Measurements from ENCODE around the gene PLS1. TPM values are rescaled to one million over a fixed set of nuclear protein-coding genes. Genes with fewer than 3 reads are reported as not detected.

The PLS1 gene
- total and polyA plus RNA-seq, 4 donors = 9.3 to 45.4 (median 18.7) TPM

GRCh38 chr3:142754494-142754893 lies 158.3 kb downstream of the PLS1 start:
- no peak for TF ChIP-seq CTCF (IDR thresholded peaks at IDR 0.05; ENCODE audit: control extremely low read depth, extremely low read depth)
- DNase-seq = no peak
- H3K4me3 ChIP-seq = no peak overlapping the region
- H3K27ac ChIP-seq (ENCODE audit: low read depth in 1 of 2, low read length in 1 of 2) = no peak overlapping the region
- 88 to 93% methylated on average over 1 of the region's 1 CpG for WGBS, 2 donors
- ATAC-seq (ENCODE audit: insufficient read depth, low FRiP score) = no peak
- no peaks in the 10 kb centered on the region for H3K4me1 ChIP-seq (ENCODE audit: control insufficient read depth in 5 of 5, insufficient read depth in 5 of 5, low read length in 5 of 5)
- no peak overlapping the region for H3K9ac ChIP-seq (ENCODE audit: insufficient read depth in 1 of 2, low read length in 2 of 2)
- peaks cover 0 to 3% (median under 1%) of the 10 kb centered on the region in 4 donors for H3K36me3 ChIP-seq (ENCODE audit: control insufficient read depth in 4 of 4, insufficient read depth in 4 of 4, low read length in 4 of 4)
- H3K9me3 ChIP-seq (ENCODE audit: control insufficient read depth in 4 of 4, insufficient read depth in 3 of 4, low read length in 3 of 4) = no peaks in the 10 kb centered on the region
- H3K27me3 ChIP-seq (ENCODE audit: control insufficient read depth in 3 of 3, insufficient read depth in 3 of 3, low read length in 2 of 3) = no peaks in the 10 kb centered on the region

Small RNA genes within 50 kb of the gene (small RNA-seq; reads per million reads assigned to genes)
- gene RNA5SP143 (ENCODE audit: low replicate concordance) = not detected

Other genes starting within 250 kb of the PLS1 start
- gene XRN1, start 148.4 kb upstream of the PLS1 start, total RNA-seq = 100 to 1,000 TPM in 1 of 2 donors, 10 to 100 TPM in 1; 28.2 to 147 TPM
- 1 to 10 TPM; 4.9 to 8.8 TPM for gene XRN1, start 148.4 kb upstream of the PLS1 start, polyA plus RNA-seq
- 10 to 100 TPM; 24.6 to 41.3 TPM for gene ATR, start 17.7 kb upstream of the PLS1 start, total RNA-seq
- 10 to 100 TPM in 1 of 2 donors, 1 to 10 TPM in 1; 9.0 to 22.0 TPM for gene ATR, start 17.7 kb upstream of the PLS1 start, polyA plus RNA-seq
- 10 to 100 TPM in 1 of 2 donors, 1 to 10 TPM in 1; 5.5 to 28.4 TPM for gene TRPC1, start 127.6 kb downstream of the PLS1 start, total RNA-seq
- gene TRPC1, start 127.6 kb downstream of the PLS1 start, polyA plus RNA-seq = 1 to 10 TPM; 1.1 to 3.9 TPM